ENCODE results near the gene PCTP.

The PCTP gene

GRCh38 chr17:55717898-55718735, 32.7 kb upstream of the PCTP start:
- H3K27me3 ChIP-seq (ENCODE audit: control insufficient read depth, insufficient read depth, low read length) = peaks cover 5% of the 10 kb centered on the region
- no peak overlapping the region for H3K4me3 ChIP-seq (ENCODE audit: low read length)
- no peaks in the 10 kb centered on the region for H3K4me1 ChIP-seq (ENCODE audit: control insufficient read depth, insufficient read depth, low read length)
- H3K36me3 ChIP-seq (ENCODE audit: control insufficient read depth, insufficient read depth, low read length) = no peaks in the 10 kb centered on the region
- H3K9ac ChIP-seq (ENCODE audit: low read length) = no peak overlapping the region
- no peaks in the 10 kb centered on the region for H3K9me3 ChIP-seq (ENCODE audit: control insufficient read depth, low read length)

GRCh38 chr17:55720919-55721836, 29.7 kb upstream of the PCTP start:
- Histone ChIP-seq H3K4me1 (ENCODE audit: control insufficient read depth, insufficient read depth, low read length) (no peaks in the 10 kb centered on the region), H3K9ac (ENCODE audit: low read length) (no peak overlapping the region), H3K36me3 (ENCODE audit: control insufficient read depth, insufficient read depth, low read length) (no peaks in the 10 kb centered on the region), H3K4me3 (ENCODE audit: low read length) (no peak overlapping the region), H3K27me3 (ENCODE audit: control insufficient read depth, insufficient read depth, low read length) (peaks cover 5% of the 10 kb centered on the region), H3K9me3 (ENCODE audit: control insufficient read depth, low read length) (no peaks in the 10 kb centered on the region)

- H3K9me3 ChIP-seq (ENCODE audit: control insufficient read depth, low read length) = no peaks in the 10 kb centered on the region
- H3K4me3 ChIP-seq (ENCODE audit: low read length) = no peak overlapping the region
- no peaks in the 10 kb centered on the region for H3K4me1 ChIP-seq (ENCODE audit: control insufficient read depth, insufficient read depth, low read length)
- peak overlapping the region; percentile 3 for H3K9ac ChIP-seq (ENCODE audit: low read length)
- H3K27me3 ChIP-seq (ENCODE audit: control insufficient read depth, insufficient read depth, low read length) = peaks cover 5% of the 10 kb centered on the region
- H3K36me3 ChIP-seq (ENCODE audit: control insufficient read depth, insufficient read depth, low read length) = no peaks in the 10 kb centered on the region
These were observed 28.7 kb upstream of the PCTP start for GRCh38 chr17:55722016-55722736.

- Histone ChIP-seq H3K4me3 (ENCODE audit: low read length) (no peak within 1 kb of the TSS), H3K27me3 (ENCODE audit: control insufficient read depth, insufficient read depth, low read length) (peaks cover 5% of the 10 kb centered on the region), H3K36me3 (ENCODE audit: control insufficient read depth, insufficient read depth, low read length) (no peaks in the 10 kb centered on the region), H3K9me3 (ENCODE audit: control insufficient read depth, low read length) (no peaks in the 10 kb centered on the region), H3K4me1 (ENCODE audit: control insufficient read depth, insufficient read depth, low read length) (no peaks in the 10 kb centered on the region), H3K9ac (ENCODE audit: low read length) (peak within 1 kb of the TSS; percentile 3)
These were observed 27.9 kb upstream of the PCTP start, which contains the start of gene TMEM100 for GRCh38 chr17:55722742-55723487. Gene TMEM100, minus strand, starts transcription at chr17:55722864. Its CDS starts 1,794 bp downstream, at chr17:55721070.

GRCh38 chr17:55723488-55723848, 27.4 kb upstream of the PCTP start:
- H3K9me3 ChIP-seq (ENCODE audit: control insufficient read depth, low read length) = no peaks in the 10 kb centered on the region
- H3K36me3 ChIP-seq (ENCODE audit: control insufficient read depth, insufficient read depth, low read length) = no peaks in the 10 kb centered on the region
- H3K4me1 ChIP-seq (ENCODE audit: control insufficient read depth, insufficient read depth, low read length) = no peaks in the 10 kb centered on the region
- H3K9ac ChIP-seq (ENCODE audit: low read length) = peak overlapping the region; percentile 3
- no peak overlapping the region for H3K4me3 ChIP-seq (ENCODE audit: low read length)
- peaks cover 5% of the 10 kb centered on the region for H3K27me3 ChIP-seq (ENCODE audit: control insufficient read depth, insufficient read depth, low read length)

GRCh38 chr17:55726440-55726839, 24.4 kb upstream of the PCTP start:
- Histone ChIP-seq H3K9ac (ENCODE audit: low read length) (no peak overlapping the region), H3K4me3 (ENCODE audit: low read length) (no peak overlapping the region), H3K4me1 (ENCODE audit: control insufficient read depth, insufficient read depth, low read length) (no peaks in the 10 kb centered on the region), H3K27me3 (ENCODE audit: control insufficient read depth, insufficient read depth, low read length) (peaks cover 5% of the 10 kb centered on the region), H3K36me3 (ENCODE audit: control insufficient read depth, insufficient read depth, low read length) (no peaks in the 10 kb centered on the region), H3K9me3 (ENCODE audit: control insufficient read depth, low read length) (no peaks in the 10 kb centered on the region)

GRCh38 chr17:55727275-55727674, 23.6 kb upstream of the PCTP start:
- Histone ChIP-seq H3K9ac (ENCODE audit: low read length) (no peak overlapping the region), H3K4me3 (ENCODE audit: low read length) (no peak overlapping the region), H3K27me3 (ENCODE audit: control insufficient read depth, insufficient read depth, low read length) (peaks cover 5% of the 10 kb centered on the region), H3K9me3 (ENCODE audit: control insufficient read depth, low read length) (no peaks in the 10 kb centered on the region), H3K4me1 (ENCODE audit: control insufficient read depth, insufficient read depth, low read length) (no peaks in the 10 kb centered on the region), H3K36me3 (ENCODE audit: control insufficient read depth, insufficient read depth, low read length) (no peaks in the 10 kb centered on the region)

- Histone ChIP-seq H3K9ac (ENCODE audit: low read length) (no peak overlapping the region), H3K4me3 (ENCODE audit: low read length) (no peak overlapping the region), H3K4me1 (ENCODE audit: control insufficient read depth, insufficient read depth, low read length) (no peaks in the 10 kb centered on the region)
These were observed 22.9 kb upstream of the PCTP start for GRCh38 chr17:55727920-55728319.

GRCh38 chr17:55728361-55728760, 22.5 kb upstream of the PCTP start:
- no peaks in the 10 kb centered on the region for H3K27me3 ChIP-seq (ENCODE audit: control insufficient read depth, insufficient read depth, low read length)
- H3K4me1 ChIP-seq (ENCODE audit: control insufficient read depth, insufficient read depth, low read length) = no peaks in the 10 kb centered on the region
- H3K4me3 ChIP-seq (ENCODE audit: low read length) = no peak overlapping the region
- no peaks in the 10 kb centered on the region for H3K9me3 ChIP-seq (ENCODE audit: control insufficient read depth, low read length)
- H3K9ac ChIP-seq (ENCODE audit: low read length) = no peak overlapping the region
- H3K36me3 ChIP-seq (ENCODE audit: control insufficient read depth, insufficient read depth, low read length) = no peaks in the 10 kb centered on the region

More at GRCh38 chr17:55727920-55728319, 22.9 kb upstream of the PCTP start:
- Histone ChIP-seq H3K36me3 (ENCODE audit: control insufficient read depth, insufficient read depth, low read length) (no peaks in the 10 kb centered on the region), H3K27me3 (ENCODE audit: control insufficient read depth, insufficient read depth, low read length) (peaks cover 2% of the 10 kb centered on the region), H3K9me3 (ENCODE audit: control insufficient read depth, low read length) (no peaks in the 10 kb centered on the region)

GRCh38 chr17:55728833-55729232, 22.0 kb upstream of the PCTP start:
- Histone ChIP-seq H3K27me3 (ENCODE audit: control insufficient read depth, insufficient read depth, low read length) (no peaks in the 10 kb centered on the region), H3K9me3 (ENCODE audit: control insufficient read depth, low read length) (no peaks in the 10 kb centered on the region), H3K4me1 (ENCODE audit: control insufficient read depth, insufficient read depth, low read length) (no peaks in the 10 kb centered on the region), H3K4me3 (ENCODE audit: low read length) (no peak overlapping the region), H3K9ac (ENCODE audit: low read length) (no peak overlapping the region), H3K36me3 (ENCODE audit: control insufficient read depth, insufficient read depth, low read length) (no peaks in the 10 kb centered on the region)

- no peaks in the 10 kb centered on the region for H3K36me3 ChIP-seq (ENCODE audit: control insufficient read depth, insufficient read depth, low read length)
- H3K27me3 ChIP-seq (ENCODE audit: control insufficient read depth, insufficient read depth, low read length) = no peaks in the 10 kb centered on the region
- no peaks in the 10 kb centered on the region for H3K9me3 ChIP-seq (ENCODE audit: control insufficient read depth, low read length)
- no peaks in the 10 kb centered on the region for H3K4me1 ChIP-seq (ENCODE audit: control insufficient read depth, insufficient read depth, low read length)
- no peak overlapping the region for H3K4me3 ChIP-seq (ENCODE audit: low read length)
- H3K9ac ChIP-seq (ENCODE audit: low read length) = no peak overlapping the region
These were observed 21.4 kb upstream of the PCTP start for GRCh38 chr17:55729484-55729883.

All from mucosa of stomach (tissue), 1 donor.